GM19035 (cell line): ENCODE results near the gene PTH1R.

Source experiments
- ATAC-seq: cut with Tn5 transposase; IDR thresholded peaks from one replicate; pipeline ENCODE4 v1.9.1; 2021; ENCODE audit not compliant: unreplicated experiment

Gene PTH1R

GRCh38 chr3:46882377-46883053, 5.0 kb downstream of the PTH1R start:
- no peak for ATAC-seq

GRCh38 chr3:46883054-46883829, 5.7 kb downstream of the PTH1R start:
- ATAC-seq = no peak

GRCh38 chr3:46883830-46884185, 6.3 kb downstream of the PTH1R start:
- no peak for ATAC-seq

- ATAC-seq = no peak
Measured at GRCh38 chr3:46884427-46884826, 6.9 kb downstream of the PTH1R start.

GRCh38 chr3:46884929-46885328, 7.4 kb downstream of the PTH1R start:
- no peak for ATAC-seq

- no peak for ATAC-seq
Measured at GRCh38 chr3:46885612-46886011, 8.1 kb downstream of the PTH1R start.

- no peak for ATAC-seq
Measured at GRCh38 chr3:46887980-46888494, 10.5 kb downstream of the PTH1R start.

GRCh38 chr3:46888705-46889104, 11.2 kb downstream of the PTH1R start:
- ATAC-seq = no peak

GRCh38 chr3:46889381-46890110, 12.0 kb downstream of the PTH1R start:
- ATAC-seq = no peak

GRCh38 chr3:46890132-46890531, 12.6 kb downstream of the PTH1R start:
- ATAC-seq = no peak

- no peak for ATAC-seq
Measured at GRCh38 chr3:46891132-46891531, 13.6 kb downstream of the PTH1R start.

- no peak for ATAC-seq
Measured at GRCh38 chr3:46892285-46893145, 15.0 kb downstream of the PTH1R start.

- ATAC-seq = no peak
Measured at GRCh38 chr3:46893146-46893748, 15.7 kb downstream of the PTH1R start.

- ATAC-seq = no peak
Measured at GRCh38 chr3:46893763-46894162, 16.2 kb downstream of the PTH1R start.

GRCh38 chr3:46894256-46894655, 16.7 kb downstream of the PTH1R start:
- ATAC-seq = no peak

GRCh38 chr3:46895204-46895660, 17.7 kb downstream of the PTH1R start:
- ATAC-seq = no peak

- ATAC-seq = no peak
Measured at GRCh38 chr3:46895761-46896160, 18.2 kb downstream of the PTH1R start.

- ATAC-seq = no peak
Measured at GRCh38 chr3:46896386-46896785, 18.9 kb downstream of the PTH1R start.

- ATAC-seq = no peak
Measured at GRCh38 chr3:46897031-46897430, 19.5 kb downstream of the PTH1R start.

- ATAC-seq = no peak
Measured at GRCh38 chr3:46897829-46898320, 20.4 kb downstream of the PTH1R start.
